Measurements from ENCODE around the gene BRMS1. TPM values are rescaled to one million over a fixed set of nuclear protein-coding genes. Genes with fewer than 3 reads are reported as not detected.

Gene BRMS1
- total RNA-seq, 1 donor from 2014 or later, result 23.3 TPM

GRCh38 chr11:66310324-66310723 is 34.6 kb downstream of the BRMS1 start:
- Mint-ChIP-seq H3K36me3 (ENCODE audit: low read depth) (no peaks in the 10 kb centered on the region), H3K27me3 (ENCODE audit: low read depth) (no peaks in the 10 kb centered on the region), H3K9me3 (ENCODE audit: low read depth) (no peaks in the 10 kb centered on the region), H3K27ac (ENCODE audit: unreplicated experiment) (no peak overlapping the region), H3K4me1 (ENCODE audit: low read depth) (peaks cover 24% of the 10 kb centered on the region), H3K4me3 (ENCODE audit: unreplicated experiment) (no peak overlapping the region)
- no peak for DNase-seq (ENCODE audit: low spot score)
- TF ChIP-seq CTCF (IDR thresholded peaks at IDR 0.05), result no peak

- no peak for DNase-seq (ENCODE audit: low spot score)
- Mint-ChIP-seq H3K27me3 (ENCODE audit: low read depth) (no peaks in the 10 kb centered on the region), H3K9me3 (ENCODE audit: low read depth) (no peaks in the 10 kb centered on the region), H3K27ac (ENCODE audit: unreplicated experiment) (no peak overlapping the region), H3K36me3 (ENCODE audit: low read depth) (no peaks in the 10 kb centered on the region), H3K4me1 (ENCODE audit: low read depth) (peaks cover 16% of the 10 kb centered on the region), H3K4me3 (ENCODE audit: unreplicated experiment) (no peak overlapping the region)
- TF ChIP-seq CTCF (IDR thresholded peaks at IDR 0.05), result no peak
Observed at GRCh38 chr11:66309475-66309874, 35.4 kb downstream of the BRMS1 start.

DNA sequence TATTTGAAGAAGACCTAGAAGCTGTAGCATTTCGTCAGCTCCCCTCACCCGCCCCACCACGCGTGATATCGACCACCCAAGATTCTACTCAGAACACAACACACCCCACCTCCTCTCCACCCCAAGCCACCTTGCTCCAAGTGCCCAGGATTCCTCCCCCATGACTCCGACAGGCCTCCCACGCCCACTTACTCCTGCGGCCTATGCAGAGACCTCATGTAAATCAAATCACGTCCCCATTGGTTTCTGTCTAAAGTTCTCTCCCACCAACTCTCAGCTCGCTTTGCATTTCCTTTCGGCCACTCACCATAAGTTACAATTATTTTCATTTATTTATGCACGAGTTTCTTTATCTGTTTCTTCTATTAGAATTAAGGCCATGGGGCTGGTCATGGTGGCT is 42.2 kb downstream of the BRMS1 start:
- no peak overlapping the region for H3K4me3 Mint-ChIP-seq (ENCODE audit: unreplicated experiment)
- DNase-seq (ENCODE audit: low spot score), result no peak
- H3K36me3 Mint-ChIP-seq (ENCODE audit: low read depth), result no peaks in the 10 kb centered on the region
- no peak for TF ChIP-seq CTCF (IDR thresholded peaks at IDR 0.05)
- no peaks in the 10 kb centered on the region for H3K27me3 Mint-ChIP-seq (ENCODE audit: low read depth)
- H3K4me1 Mint-ChIP-seq (ENCODE audit: low read depth), result no peaks in the 10 kb centered on the region
- no peaks in the 10 kb centered on the region for H3K9me3 Mint-ChIP-seq (ENCODE audit: low read depth)
- no peak overlapping the region for H3K27ac Mint-ChIP-seq (ENCODE audit: unreplicated experiment)

DNA sequence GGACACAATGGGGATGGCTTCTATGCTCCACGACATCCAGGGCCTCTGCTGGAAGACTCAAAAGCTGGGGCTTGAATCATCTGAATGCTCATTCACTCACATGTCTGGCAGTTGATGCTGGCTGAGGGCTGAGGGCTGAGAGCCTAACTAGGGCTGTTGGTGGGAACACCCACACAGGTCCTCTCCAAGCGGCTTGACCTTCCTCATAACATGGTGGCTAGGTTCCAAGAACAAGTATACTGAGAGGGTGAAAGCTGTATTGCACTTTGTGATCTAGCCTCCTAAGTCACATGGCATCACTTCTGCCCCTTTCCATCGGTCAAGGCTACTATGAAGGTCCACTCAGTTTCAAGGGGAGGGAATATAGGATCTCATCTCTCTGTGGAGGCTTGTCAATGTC is 45.7 kb downstream of the BRMS1 start:
- no peaks in the 10 kb centered on the region for H3K27me3 Mint-ChIP-seq (ENCODE audit: low read depth)
- H3K27ac Mint-ChIP-seq (ENCODE audit: unreplicated experiment), result no peak overlapping the region
- H3K4me1 Mint-ChIP-seq (ENCODE audit: low read depth), result no peaks in the 10 kb centered on the region
- DNase-seq (ENCODE audit: low spot score), result no peak
- peaks cover 3% of the 10 kb centered on the region for H3K36me3 Mint-ChIP-seq (ENCODE audit: low read depth)
- no peaks in the 10 kb centered on the region for H3K9me3 Mint-ChIP-seq (ENCODE audit: low read depth)
- TF ChIP-seq CTCF (IDR thresholded peaks at IDR 0.05), result no peak
- no peak overlapping the region for H3K4me3 Mint-ChIP-seq (ENCODE audit: unreplicated experiment)

GRCh38 chr11:66297610-66298009 is 47.3 kb downstream of the BRMS1 start:
- peaks cover 3% of the 10 kb centered on the region for H3K36me3 Mint-ChIP-seq (ENCODE audit: low read depth)
- H3K4me3 Mint-ChIP-seq (ENCODE audit: unreplicated experiment), result no peak overlapping the region
- no peaks in the 10 kb centered on the region for H3K9me3 Mint-ChIP-seq (ENCODE audit: low read depth)
- H3K27me3 Mint-ChIP-seq (ENCODE audit: low read depth), result peaks cover 3% of the 10 kb centered on the region
- TF ChIP-seq CTCF (IDR thresholded peaks at IDR 0.05), result no peak
- no peak for DNase-seq (ENCODE audit: low spot score)
- peaks cover 3% of the 10 kb centered on the region for H3K4me1 Mint-ChIP-seq (ENCODE audit: low read depth)
- no peak overlapping the region for H3K27ac Mint-ChIP-seq (ENCODE audit: unreplicated experiment)

Data from chondrocyte (in vitro differentiated cells).